Loucy (cell line): ENCODE measurements around the gene HDLBP.
"Not testable (repeated sequence)": the region's sequence is repeated elsewhere in the genome, so short reads cannot be mapped to it uniquely, and the experiment has no call there.

Experiments used
- H2AFZ ChIP-seq: fragments of 200-600 bp; sonication (generic); 2 replicates; pipeline ENCODE4 v1.6.0; 2016; ENCODE audit warnings: antibody characterized with exemption, mild to moderate bottlenecking, low read length, moderate library complexity
- H3F3A ChIP-seq: fragments of 200-600 bp; 2 replicates; pipeline ENCODE4 v1.6.0; 2016; ENCODE audit warnings: antibody characterized with exemption, low read depth, mild to moderate bottlenecking
- H3K27me3 ChIP-seq: fragments of 200-600 bp; sonication (generic); 2 replicates; pipeline ENCODE4 v1.6.1; 2014; ENCODE audit warnings: low read length, mild to moderate bottlenecking; ENCODE audit not compliant: insufficient read depth, poor library complexity, severe bottlenecking
- H3K36me3 ChIP-seq: fragments of 200-600 bp; sonication (generic); 2 replicates; pipeline ENCODE4 v1.6.1; 2016; ENCODE audit warnings: low read length; ENCODE audit not compliant: insufficient read depth
- H3K4me1 ChIP-seq: fragments of 200-600 bp; sonication (generic); 2 replicates; pipeline ENCODE4 v1.5.1; 2014; ENCODE audit warnings: low read length, mild to moderate bottlenecking; ENCODE audit not compliant: insufficient read depth, poor library complexity, severe bottlenecking
- H3K4me2 ChIP-seq: fragments of 200-600 bp; sonication (generic); 2 replicates; pipeline ENCODE4 v1.6.0; 2014; ENCODE audit warnings: antibody characterized with exemption, low read length, low read depth, mild to moderate bottlenecking; ENCODE audit not compliant: poor library complexity, severe bottlenecking
- H3K4me3 ChIP-seq: fragments of 200-600 bp; sonication (generic); 2 replicates; pipeline ENCODE4 v1.5.1; 2014; ENCODE audit warnings: low read length, mild to moderate bottlenecking, mixed read lengths; ENCODE audit not compliant: poor library complexity, severe bottlenecking
- H3K79me2 ChIP-seq: fragments of 200-600 bp; sonication (generic); 2 replicates; pipeline ENCODE4 v1.6.1; 2014; ENCODE audit warnings: low read length; ENCODE audit not compliant: insufficient read depth
- H3K9ac ChIP-seq: fragments of 200-600 bp; sonication (generic); 2 replicates; pipeline ENCODE4 v1.6.0; 2014; ENCODE audit warnings: mild to moderate bottlenecking, low read depth, low read length, moderate library complexity; ENCODE audit not compliant: poor library complexity, severe bottlenecking
- H3K9me2 ChIP-seq: fragments of 200-600 bp; sonication (generic); replicated peaks from 2 replicates; pipeline ENCODE4 v1.6.1; 2016; ENCODE audit warnings: low read depth, low read length, mixed read lengths
- H3K9me3 ChIP-seq: fragments of 200-600 bp; sonication (generic); 2 replicates; pipeline ENCODE4 v1.6.1; 2014; ENCODE audit warnings: mild to moderate bottlenecking, antibody characterized with exemption, low read length, low read depth; ENCODE audit not compliant: insufficient read depth
- H4K20me1 ChIP-seq: fragments of 200-600 bp; sonication (generic); 2 replicates; pipeline ENCODE4 v1.6.0; 2014; ENCODE audit warnings: antibody characterized with exemption, low read length, mild to moderate bottlenecking; ENCODE audit not compliant: insufficient read depth, poor library complexity, severe bottlenecking
- CTCF ChIP-seq: fragments of 200-600 bp; sonication (generic); conservative IDR thresholded peaks from 2 replicates; pipeline ENCODE4 v1.5.1; 2014; ENCODE audit warnings: mild to moderate bottlenecking, antibody characterized with exemption, low read length
- EZH2phosphoT487 ChIP-seq: fragments of 200-600 bp; IDR thresholded peaks from 2 replicates; pipeline ENCODE4 v1.6.1; 2018; ENCODE audit warnings: antibody characterized with exemption, mild to moderate bottlenecking, moderate library complexity, borderline replicate concordance

The HDLBP gene

DNA sequence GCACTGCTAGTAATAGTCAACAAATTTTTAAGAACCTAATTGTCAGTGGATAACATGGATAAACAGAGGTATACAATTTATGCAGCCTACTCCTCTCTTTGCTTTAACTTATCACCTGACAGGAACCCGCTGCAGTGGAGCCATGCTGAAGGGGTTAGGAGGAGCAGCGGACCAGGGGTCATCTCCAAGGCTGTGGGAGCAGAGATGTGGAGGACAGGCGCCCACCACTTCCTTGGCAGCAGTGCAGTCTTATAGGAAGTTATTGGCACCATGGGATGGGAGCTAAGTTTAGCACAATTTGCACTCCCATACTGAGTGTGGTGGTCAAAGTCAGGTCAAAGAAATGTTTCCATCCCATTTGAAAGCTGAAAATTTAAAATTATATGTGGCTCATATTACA, 35.6 kb downstream of the HDLBP start:
- no peaks in the 10 kb centered on the region; the same call in 1 of the 2 replicates for H3K36me3 ChIP-seq
- H4K20me1 ChIP-seq = peaks cover 8% of the 10 kb centered on the region
- H3K9me3 ChIP-seq = 0 out of 2 replicates have a peak, but pooled peaks cover 7% of the 10 kb centered on the region
- H3K27me3 ChIP-seq = no peaks in the 10 kb centered on the region
- H2AFZ ChIP-seq = no peak overlapping the region
- TF ChIP-seq EZH2phosphoT487 (no peak), CTCF (no peak)
- H3K9me2 ChIP-seq = no peaks in the 10 kb centered on the region
- H3K79me2 ChIP-seq = peaks cover 72% of the 10 kb centered on the region
- no peak overlapping the region for H3K4me3 ChIP-seq
- no peaks in the 10 kb centered on the region for H3K4me1 ChIP-seq
- no peak overlapping the region for H3K4me2 ChIP-seq
- 0 out of 2 replicates have a peak, but pooled peaks cover 3% of the 10 kb centered on the region for H3F3A ChIP-seq
- H3K9ac ChIP-seq = no peak overlapping the region

DNA sequence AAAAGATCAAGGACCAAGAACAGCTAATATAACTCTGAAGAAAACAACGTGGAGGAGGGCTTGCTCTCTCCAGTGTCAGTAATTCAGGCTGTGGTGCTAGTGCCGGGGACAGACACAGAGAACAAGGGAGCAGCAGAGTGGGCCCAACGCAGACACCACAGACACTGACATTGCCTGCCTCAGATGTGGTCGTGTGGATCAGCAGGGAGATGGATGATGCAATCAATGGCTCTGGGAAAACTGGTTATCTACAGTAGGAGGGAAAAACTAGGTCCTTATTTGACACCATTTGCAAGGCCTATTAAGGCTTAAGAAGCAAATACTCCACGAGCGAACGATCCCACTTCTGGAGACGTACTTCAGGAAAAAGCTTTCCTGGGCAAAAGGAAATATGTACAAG, 36.1 kb downstream of the HDLBP start:
- Histone ChIP-seq H3K9ac (no peak overlapping the region), H3K9me2 (no peaks in the 10 kb centered on the region), H3F3A (0 out of 2 replicates have a peak, but pooled peaks cover 3% of the 10 kb centered on the region), H3K27me3 (no peaks in the 10 kb centered on the region), H2AFZ (no peak overlapping the region), H3K79me2 (peaks cover 72% of the 10 kb centered on the region), H3K4me1 (no peaks in the 10 kb centered on the region), H4K20me1 (peaks cover 12% of the 10 kb centered on the region), H3K4me2 (no peak overlapping the region), H3K9me3 (0 out of 2 replicates have a peak, but pooled peaks cover 7% of the 10 kb centered on the region), H3K4me3 (no peak overlapping the region), H3K36me3 (no peaks in the 10 kb centered on the region; the same call in 1 of the 2 replicates)
- TF ChIP-seq EZH2phosphoT487 (no peak), CTCF (no peak)

DNA sequence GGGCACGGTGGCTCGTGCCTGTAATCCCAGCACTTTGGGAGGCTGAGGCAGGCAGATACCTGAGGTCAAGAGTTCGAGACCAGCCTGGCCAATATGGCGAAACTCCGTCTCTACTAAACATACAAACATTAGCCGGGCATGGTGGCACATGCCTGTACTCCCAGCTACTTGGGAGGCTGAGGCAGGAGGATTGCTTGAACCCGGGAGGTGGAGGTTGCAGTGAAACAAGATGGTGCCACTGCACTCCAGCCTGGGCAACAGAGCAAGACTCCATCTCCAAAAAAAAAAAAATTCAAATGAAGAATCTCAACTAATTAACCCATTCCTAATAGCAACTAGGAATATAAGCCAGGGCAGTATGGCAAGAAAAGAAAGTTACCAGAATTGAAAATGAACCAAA, 37.2 kb downstream of the HDLBP start:
- peaks cover 74% of the 10 kb centered on the region for H3K79me2 ChIP-seq
- H3K9ac ChIP-seq, H3F3A ChIP-seq, H3K9me2 ChIP-seq, H2AFZ ChIP-seq, H3K27me3 ChIP-seq, H3K9me3 ChIP-seq, H3K4me3 ChIP-seq, H3K36me3 ChIP-seq, H3K4me1 ChIP-seq, H3K4me2 ChIP-seq: not testable (repeated sequence)
- peaks cover 12% of the 10 kb centered on the region for H4K20me1 ChIP-seq

DNA sequence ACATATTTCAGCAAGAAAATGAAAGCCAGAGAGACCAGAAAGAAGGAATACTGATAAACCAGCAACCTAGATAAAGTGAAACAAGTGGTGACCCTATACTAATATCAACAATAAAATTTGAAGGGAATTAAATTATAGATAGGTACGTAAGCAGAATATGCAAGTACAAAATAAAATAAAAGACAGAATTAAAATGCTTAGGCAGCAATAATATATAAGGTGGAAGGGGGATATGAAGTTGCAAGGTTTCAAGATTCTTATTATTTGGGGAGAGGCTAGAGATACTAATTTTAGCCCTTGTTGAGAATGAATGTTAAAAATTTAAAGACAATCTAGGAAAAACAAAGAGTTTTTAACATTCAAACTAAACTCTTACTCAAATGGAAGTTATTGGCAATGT, 39.6 kb downstream of the HDLBP start:
- H3K36me3 ChIP-seq = no peaks in the 10 kb centered on the region
- H3K9ac ChIP-seq = no peak overlapping the region
- H3K4me1 ChIP-seq = peaks cover 13% of the 10 kb centered on the region
- H3K9me2 ChIP-seq = no peaks in the 10 kb centered on the region
- H4K20me1 ChIP-seq = peaks cover 17% of the 10 kb centered on the region
- peaks cover 78% of the 10 kb centered on the region for H3K79me2 ChIP-seq
- no peak overlapping the region for H3K4me2 ChIP-seq
- no peak overlapping the region for H2AFZ ChIP-seq
- H3K9me3 ChIP-seq = 0 out of 2 replicates have a peak, but pooled peaks cover 7% of the 10 kb centered on the region
- TF ChIP-seq CTCF (no peak), EZH2phosphoT487 (no peak)
- H3K4me3 ChIP-seq = no peak overlapping the region
- H3F3A ChIP-seq = no peaks in the 10 kb centered on the region
- H3K27me3 ChIP-seq = no peaks in the 10 kb centered on the region
